ENCODE measurements around the gene OPN1LW. TPM values are rescaled to one million over a fixed set of nuclear protein-coding genes. Genes with fewer than 3 reads are reported as not detected.

OPN1LW gene
- total RNA-seq, 1 experiment from 2014 or later: not detected

- intact Hi-C loops (cut with micrococcal nuclease; ENCODE audit: unreplicated experiment): no loop called here
- peaks cover 4% of the 10 kb centered on the region for H3K27me3 ChIP-seq (replicated peaks; ENCODE audit: insufficient read depth, low read depth, low read length, poor library complexity)
- no peaks in the 10 kb centered on the region for H3K36me3 ChIP-seq (ENCODE audit: insufficient read depth, low read length, poor library complexity, severe bottlenecking)
- BruUV-seq (replicated peaks): no TSS peak
- H3K27ac ChIP-seq (ENCODE audit: low read depth, low read length, poor library complexity, severe bottlenecking): no peak overlapping the region
- CTCF ChIA-PET: no interaction called here
- DNase-seq (ENCODE audit: low spot score): no peak
- no peak overlapping the region for H3K4me3 ChIP-seq (ENCODE audit: low read depth, low read length, poor library complexity, severe bottlenecking)
- TF ChIP-seq EZH2 (IDR thresholded peaks at IDR 0.05; ENCODE audit: borderline replicate concordance, low read depth, low read length, poor library complexity, severe bottlenecking): no peak
- TF ChIP-seq, protein P1, sequence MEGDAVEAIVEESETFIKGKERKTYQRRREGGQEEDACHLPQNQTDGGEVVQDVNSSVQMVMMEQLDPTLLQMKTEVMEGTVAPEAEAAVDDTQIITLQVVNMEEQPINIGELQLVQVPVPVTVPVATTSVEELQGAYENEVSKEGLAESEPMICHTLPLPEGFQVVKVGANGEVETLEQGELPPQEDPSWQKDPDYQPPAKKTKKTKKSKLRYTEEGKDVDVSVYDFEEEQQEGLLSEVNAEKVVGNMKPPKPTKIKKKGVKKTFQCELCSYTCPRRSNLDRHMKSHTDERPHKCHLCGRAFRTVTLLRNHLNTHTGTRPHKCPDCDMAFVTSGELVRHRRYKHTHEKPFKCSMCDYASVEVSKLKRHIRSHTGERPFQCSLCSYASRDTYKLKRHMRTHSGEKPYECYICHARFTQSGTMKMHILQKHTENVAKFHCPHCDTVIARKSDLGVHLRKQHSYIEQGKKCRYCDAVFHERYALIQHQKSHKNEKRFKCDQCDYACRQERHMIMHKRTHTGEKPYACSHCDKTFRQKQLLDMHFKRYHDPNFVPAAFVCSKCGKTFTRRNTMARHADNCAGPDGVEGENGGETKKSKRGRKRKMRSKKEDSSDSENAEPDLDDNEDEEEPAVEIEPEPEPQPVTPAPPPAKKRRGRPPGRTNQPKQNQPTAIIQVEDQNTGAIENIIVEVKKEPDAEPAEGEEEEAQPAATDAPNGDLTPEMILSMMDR (conservative IDR thresholded peaks at IDR 0.05; ENCODE audit: low read depth, low read length): no peak
- no peaks in the 10 kb centered on the region for H3K9me3 ChIP-seq (ENCODE audit: low read depth, low read length, poor library complexity, severe bottlenecking)
- POLR2A ChIA-PET (ENCODE audit: low non-redundant PET): no interaction called here
- H3K4me1 ChIP-seq (ENCODE audit: insufficient read depth, low read length, poor library complexity, severe bottlenecking): no peaks in the 10 kb centered on the region
Measured at GRCh38 chrX:154115750-154116149, 28.3 kb upstream of the OPN1LW start.

- ChIA-PET CTCF (no interaction called here), POLR2A (ENCODE audit: low non-redundant PET) (no interaction called here)
- Histone ChIP-seq H3K4me3 (ENCODE audit: low read depth, low read length, poor library complexity, severe bottlenecking) (no peak overlapping the region), H3K36me3 (ENCODE audit: insufficient read depth, low read length, poor library complexity, severe bottlenecking) (no peaks in the 10 kb centered on the region), H3K27ac (ENCODE audit: low read depth, low read length, poor library complexity, severe bottlenecking) (no peak overlapping the region), H3K27me3 (replicated peaks; ENCODE audit: insufficient read depth, low read depth, low read length, poor library complexity) (peaks cover 4% of the 10 kb centered on the region), H3K9me3 (ENCODE audit: low read depth, low read length, poor library complexity, severe bottlenecking) (no peaks in the 10 kb centered on the region), H3K4me1 (ENCODE audit: insufficient read depth, low read length, poor library complexity, severe bottlenecking) (no peaks in the 10 kb centered on the region)
- DNase-seq (ENCODE audit: low spot score): no peak
- BruUV-seq (replicated peaks): no TSS peak
- intact Hi-C loops (cut with micrococcal nuclease; ENCODE audit: unreplicated experiment): no loop called here
- TF ChIP-seq, protein P1 (conservative IDR thresholded peaks at IDR 0.05; ENCODE audit: low read depth, low read length): no peak
- TF ChIP-seq EZH2 (IDR thresholded peaks at IDR 0.05; ENCODE audit: borderline replicate concordance, low read depth, low read length, poor library complexity, severe bottlenecking): no peak
Measured at GRCh38 chrX:154116426-154117211, 27.4 kb upstream of the OPN1LW start.

GRCh38 chrX:154117566-154117965 is 26.5 kb upstream of the OPN1LW start:
- intact Hi-C loops (cut with micrococcal nuclease; ENCODE audit: unreplicated experiment): no loop called here
- Histone ChIP-seq H3K27me3 (replicated peaks; ENCODE audit: insufficient read depth, low read depth, low read length, poor library complexity) (peaks cover 4% of the 10 kb centered on the region), H3K27ac (ENCODE audit: low read depth, low read length, poor library complexity, severe bottlenecking) (no peak overlapping the region), H3K9me3 (ENCODE audit: low read depth, low read length, poor library complexity, severe bottlenecking) (no peaks in the 10 kb centered on the region), H3K4me3 (ENCODE audit: low read depth, low read length, poor library complexity, severe bottlenecking) (no peak overlapping the region), H3K36me3 (ENCODE audit: insufficient read depth, low read length, poor library complexity, severe bottlenecking) (no peaks in the 10 kb centered on the region), H3K4me1 (ENCODE audit: insufficient read depth, low read length, poor library complexity, severe bottlenecking) (no peaks in the 10 kb centered on the region)
- no peak for DNase-seq (ENCODE audit: low spot score)
- CTCF ChIA-PET: no interaction called here
- no TSS peak for BruUV-seq (replicated peaks)
- POLR2A ChIA-PET (ENCODE audit: low non-redundant PET): no interaction called here
- TF ChIP-seq, protein P1 (conservative IDR thresholded peaks at IDR 0.05; ENCODE audit: low read depth, low read length): no peak
- TF ChIP-seq EZH2 (IDR thresholded peaks at IDR 0.05; ENCODE audit: borderline replicate concordance, low read depth, low read length, poor library complexity, severe bottlenecking): no peak
